Activated B cell treated with CpG ODN at 0.5 μM for 24 hours (primary cell): ENCODE measurements around the gene TRIM33. TPM values are rescaled to one million over a fixed set of nuclear protein-coding genes. Genes with fewer than 3 reads are reported as not detected.

ENCODE experiments used
- ATAC-seq: fragments of 200-7000 bp; cut with Tn5 transposase; one replicate; pipeline ENCODE4 v1.10.0; 2021; ENCODE audit warnings: low read depth, mild to moderate bottlenecking, moderate library complexity
- CTCF ChIA-PET: fragments of 350-600 bp; sonication (Branson Sonifier 250); formaldehyde crosslinking; loops from one replicate; lab custom pipeline; 2021; ENCODE audit warnings: antibody characterized with exemption; lab: Charles Lee
- POLR2A ChIA-PET: fragments of 350-600 bp; sonication (Branson Sonifier 250); formaldehyde crosslinking; loops from one replicate; lab custom pipeline; 2021; ENCODE audit warnings: antibody characterized with exemption; lab: Charles Lee
- DNase-seq: peaks from one replicate; pipeline ENCODE4 v3.0.0; 2022
- H3K27ac Mint-ChIP-seq: one replicate; pipeline ENCODE4 v1.8.0; 2020; ENCODE audit warnings: mixed read lengths
- H3K27me3 Mint-ChIP-seq: one replicate; pipeline ENCODE4 v1.8.0; 2021; ENCODE audit warnings: mixed read lengths
- H3K36me3 Mint-ChIP-seq: one replicate; pipeline ENCODE4 v1.8.0; 2021; ENCODE audit warnings: low read depth, mixed read lengths
- H3K4me1 Mint-ChIP-seq: one replicate; pipeline ENCODE4 v1.8.0; 2021; ENCODE audit warnings: mixed read lengths
- H3K4me3 Mint-ChIP-seq: one replicate; pipeline ENCODE4 v1.8.0; 2020; ENCODE audit warnings: mild to moderate bottlenecking, mixed read lengths
- H3K9me3 Mint-ChIP-seq: one replicate; pipeline ENCODE4 v1.8.0; 2020; ENCODE audit warnings: mixed read lengths
- intact Hi-C: fragments of 100-400 bp; cut with micrococcal nuclease; formaldehyde crosslinking; loops from one replicate; pipeline ENCODE4 v1.15.1; 2024
- total RNA-seq: library from RNA; stranded (reverse); gene quantifications from 2 replicates; pipeline ENCODE4 v1.2.3, GENCODE V29; 2022
- TF ChIP-seq, protein P1 (sequence below): fragments of 200-600 bp; IDR thresholded peaks from one replicate; pipeline ENCODE4 v1.8.0; 2022; ENCODE audit warnings: antibody characterized with exemption, mild to moderate bottlenecking

Gene TRIM33
- total RNA-seq, 1 donor from 2014 or later: 41.2 TPM

DNA sequence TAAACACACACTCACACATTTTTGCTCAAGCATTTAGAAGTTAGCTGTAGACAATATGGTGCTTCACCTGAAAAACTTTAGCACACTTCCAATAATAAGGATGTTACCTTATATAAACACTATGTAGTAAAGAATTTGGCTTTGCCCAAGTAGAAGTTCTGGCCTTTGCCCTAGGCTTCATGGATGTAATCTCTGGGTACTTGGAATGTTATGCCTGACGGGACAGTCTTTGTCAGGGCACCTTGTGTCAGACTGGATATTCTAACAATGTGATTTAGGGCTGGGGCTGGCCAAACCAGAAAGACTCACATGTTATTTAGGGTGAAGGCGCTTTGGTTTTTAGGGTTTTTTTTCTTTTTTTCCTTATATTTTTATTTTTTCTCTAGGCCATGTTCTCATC lies 34.8 kb upstream of the TRIM33 start:
- ATAC-seq (no peak), DNase-seq (no peak)
- TF ChIP-seq, protein P1, sequence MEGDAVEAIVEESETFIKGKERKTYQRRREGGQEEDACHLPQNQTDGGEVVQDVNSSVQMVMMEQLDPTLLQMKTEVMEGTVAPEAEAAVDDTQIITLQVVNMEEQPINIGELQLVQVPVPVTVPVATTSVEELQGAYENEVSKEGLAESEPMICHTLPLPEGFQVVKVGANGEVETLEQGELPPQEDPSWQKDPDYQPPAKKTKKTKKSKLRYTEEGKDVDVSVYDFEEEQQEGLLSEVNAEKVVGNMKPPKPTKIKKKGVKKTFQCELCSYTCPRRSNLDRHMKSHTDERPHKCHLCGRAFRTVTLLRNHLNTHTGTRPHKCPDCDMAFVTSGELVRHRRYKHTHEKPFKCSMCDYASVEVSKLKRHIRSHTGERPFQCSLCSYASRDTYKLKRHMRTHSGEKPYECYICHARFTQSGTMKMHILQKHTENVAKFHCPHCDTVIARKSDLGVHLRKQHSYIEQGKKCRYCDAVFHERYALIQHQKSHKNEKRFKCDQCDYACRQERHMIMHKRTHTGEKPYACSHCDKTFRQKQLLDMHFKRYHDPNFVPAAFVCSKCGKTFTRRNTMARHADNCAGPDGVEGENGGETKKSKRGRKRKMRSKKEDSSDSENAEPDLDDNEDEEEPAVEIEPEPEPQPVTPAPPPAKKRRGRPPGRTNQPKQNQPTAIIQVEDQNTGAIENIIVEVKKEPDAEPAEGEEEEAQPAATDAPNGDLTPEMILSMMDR: no peak
- H3K4me3 Mint-ChIP-seq: no peak overlapping the region
- no peaks in the 10 kb centered on the region for H3K36me3 Mint-ChIP-seq
- no peak overlapping the region for H3K27ac Mint-ChIP-seq
- H3K4me1 Mint-ChIP-seq: no peaks in the 10 kb centered on the region
- H3K9me3 Mint-ChIP-seq: no peaks in the 10 kb centered on the region
- peaks cover 5% of the 10 kb centered on the region for H3K27me3 Mint-ChIP-seq
- POLR2A ChIA-PET: no interaction called here
- intact Hi-C loops: no loop called here
- CTCF ChIA-PET: no interaction called here

DNA sequence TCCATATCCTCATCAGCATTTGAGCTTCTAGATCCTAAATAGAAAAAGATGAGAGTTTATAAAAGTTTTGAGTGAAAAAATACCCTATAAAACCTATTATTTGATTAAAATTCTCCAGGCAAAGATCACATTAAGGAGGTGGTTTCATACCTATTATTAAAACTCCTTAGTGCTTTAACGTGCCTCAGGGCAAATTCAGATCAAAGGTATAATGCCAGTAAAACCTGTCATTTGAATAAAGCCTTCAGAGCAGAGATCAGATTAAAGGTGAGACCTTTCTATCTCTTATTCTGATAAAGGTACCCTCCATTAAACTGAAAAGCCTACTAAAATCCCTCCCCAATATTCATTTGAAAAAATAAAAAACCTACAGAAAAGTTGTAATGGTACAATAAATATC lies 34.3 kb upstream of the TRIM33 start:
- H3K9me3 Mint-ChIP-seq: no peaks in the 10 kb centered on the region
- TF ChIP-seq, protein P1: no peak
- POLR2A ChIA-PET: no interaction called here

DNA sequence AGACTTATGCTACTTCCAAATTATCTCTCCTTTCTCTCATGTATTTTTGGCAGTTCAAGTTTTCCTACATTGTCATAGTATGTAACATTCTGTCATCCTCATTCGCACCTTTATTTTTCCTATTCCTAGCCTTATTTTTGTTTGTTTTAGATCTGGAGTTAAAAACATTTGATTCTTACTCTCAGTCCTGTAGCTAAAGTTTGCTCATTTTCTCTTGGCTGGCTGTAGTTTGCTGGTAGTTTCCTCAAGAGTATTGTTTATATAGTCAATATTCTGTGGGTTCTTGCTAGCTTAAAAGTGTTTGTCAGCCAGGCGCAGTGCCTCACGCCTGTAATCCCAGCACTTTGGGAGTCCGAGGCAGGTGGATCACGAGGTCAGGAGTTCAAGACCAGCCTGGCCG lies 29.8 kb upstream of the TRIM33 start:
- TF ChIP-seq, protein P1: no peak
- H3K36me3 Mint-ChIP-seq: no peaks in the 10 kb centered on the region
- POLR2A ChIA-PET: no interaction called here
- ATAC-seq: no peak
- intact Hi-C loops: no loop called here
- CTCF ChIA-PET: no interaction called here
- H3K9me3 Mint-ChIP-seq: no peaks in the 10 kb centered on the region
- H3K27me3 Mint-ChIP-seq: peaks cover 5% of the 10 kb centered on the region
- no peak for DNase-seq
- no peak overlapping the region for H3K27ac Mint-ChIP-seq
- H3K4me3 Mint-ChIP-seq: no peak overlapping the region
- no peaks in the 10 kb centered on the region for H3K4me1 Mint-ChIP-seq

More for the DNA sequence above, 34.3 kb upstream of the TRIM33 start:
- H3K4me1 Mint-ChIP-seq: no peaks in the 10 kb centered on the region
- CTCF ChIA-PET: no interaction called here
- DNase-seq: no peak
- no peak overlapping the region for H3K27ac Mint-ChIP-seq
- no peaks in the 10 kb centered on the region for H3K36me3 Mint-ChIP-seq
- intact Hi-C loops: no loop called here
- H3K27me3 Mint-ChIP-seq: peaks cover 5% of the 10 kb centered on the region
- no peak for ATAC-seq
- no peak overlapping the region for H3K4me3 Mint-ChIP-seq

DNA sequence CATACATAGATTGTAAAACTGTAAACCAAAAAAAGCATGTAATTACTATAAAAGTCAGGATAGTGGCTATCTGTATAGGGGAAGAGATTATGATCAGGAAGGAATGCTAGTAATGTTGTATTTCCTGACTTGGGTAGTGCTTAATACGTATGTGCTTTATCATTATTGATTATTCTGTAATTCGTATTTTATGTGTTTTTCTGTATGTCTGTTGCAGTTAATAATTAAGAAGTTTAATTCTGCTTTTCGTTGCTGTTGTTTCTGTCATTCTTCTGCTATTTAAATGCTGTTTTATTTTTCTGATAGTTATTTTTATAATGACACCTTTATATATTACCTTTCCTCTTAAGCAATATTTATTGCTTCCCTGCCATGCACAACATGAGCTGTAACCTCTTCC lies 29.3 kb upstream of the TRIM33 start:
- Mint-ChIP-seq H3K27ac (no peak overlapping the region), H3K4me1 (no peaks in the 10 kb centered on the region), H3K9me3 (no peaks in the 10 kb centered on the region), H3K36me3 (no peaks in the 10 kb centered on the region), H3K4me3 (no peak overlapping the region), H3K27me3 (peaks cover 5% of the 10 kb centered on the region)
- intact Hi-C loops: no loop called here
- ChIA-PET POLR2A (no interaction called here), CTCF (no interaction called here)
- ATAC-seq (no peak), DNase-seq (no peak)
- TF ChIP-seq, protein P1: no peak

DNA sequence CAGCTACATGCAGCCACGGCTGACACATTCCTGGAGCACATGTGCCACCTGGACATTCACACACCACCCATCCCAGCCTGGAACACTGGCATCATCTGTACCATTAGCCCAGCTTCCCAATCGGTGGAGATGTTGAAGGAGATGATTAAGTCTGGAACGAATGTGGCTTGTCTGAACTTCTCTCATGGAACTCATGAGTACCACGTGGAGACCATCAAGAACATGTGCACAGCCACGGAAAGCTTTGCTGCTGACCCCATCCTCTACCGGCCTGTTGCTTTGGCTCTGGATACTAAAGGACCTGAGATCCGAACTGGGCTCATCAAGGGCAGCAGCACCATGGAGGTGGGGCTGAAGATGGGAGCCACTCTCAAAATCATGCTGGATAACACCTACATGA lies 25.0 kb upstream of the TRIM33 start:
- no peaks in the 10 kb centered on the region for H3K36me3 Mint-ChIP-seq
- ChIA-PET POLR2A (no interaction called here), CTCF (no interaction called here)
- H3K9me3 Mint-ChIP-seq: no peaks in the 10 kb centered on the region
- no peaks in the 10 kb centered on the region for H3K27me3 Mint-ChIP-seq
- H3K4me1 Mint-ChIP-seq: no peaks in the 10 kb centered on the region
- TF ChIP-seq, protein P1: no peak
- no peak for ATAC-seq
- DNase-seq: no peak
- no peak overlapping the region for H3K27ac Mint-ChIP-seq
- intact Hi-C loops: no loop called here
- H3K4me3 Mint-ChIP-seq: no peak overlapping the region
